ENCODE results near the gene CLSTN3.

The CLSTN3 gene

GRCh38 chr12:7125632-7126227 lies 4.4 kb upstream of the CLSTN3 start:
- DNase-seq (ENCODE audit: low read depth): no peak

GRCh38 chr12:7127916-7128626 lies 2.1 kb upstream of the CLSTN3 start:
- no peak for DNase-seq (ENCODE audit: low read depth)

- no peak for DNase-seq (ENCODE audit: low read depth)
These were observed 1.4 kb upstream of the CLSTN3 start, which contains the start of gene RBP5 for GRCh38 chr12:7128681-7129286. TSS of gene RBP5 (minus strand) at chr12:7128889. CDS start at chr12:7128775, 114 bp downstream.

- no peak for DNase-seq (ENCODE audit: low read depth)
These were observed 792 bp upstream of the CLSTN3 start for GRCh38 chr12:7129287-7129871.

GRCh38 chr12:7130701-7131501 lies 730 bp downstream of the CLSTN3 start:
- peak; percentile 51 for DNase-seq (ENCODE audit: low read depth)

GRCh38 chr12:7131502-7131866 lies 1.3 kb downstream of the CLSTN3 start:
- DNase-seq (ENCODE audit: low read depth): no peak

GRCh38 chr12:7134396-7135166 lies 4.4 kb downstream of the CLSTN3 start:
- no peak for DNase-seq (ENCODE audit: low read depth)

GRCh38 chr12:7136071-7136470 lies 5.9 kb downstream of the CLSTN3 start:
- no peak for DNase-seq (ENCODE audit: low read depth)

GRCh38 chr12:7136676-7137075 lies 6.5 kb downstream of the CLSTN3 start:
- no peak for DNase-seq (ENCODE audit: low read depth)

- no peak for DNase-seq (ENCODE audit: low read depth)
These were observed 7.7 kb downstream of the CLSTN3 start for GRCh38 chr12:7137908-7138307.

- DNase-seq (ENCODE audit: low read depth): no peak
These were observed 9.0 kb downstream of the CLSTN3 start for GRCh38 chr12:7139200-7139599.

- DNase-seq (ENCODE audit: low read depth): no peak
These were observed 11.3 kb downstream of the CLSTN3 start for GRCh38 chr12:7141351-7142005.

- peak; percentile 40 for DNase-seq (ENCODE audit: low read depth)
These were observed 12.0 kb downstream of the CLSTN3 start for GRCh38 chr12:7142056-7142644.

GRCh38 chr12:7142809-7143465 lies 12.8 kb downstream of the CLSTN3 start:
- no peak for DNase-seq (ENCODE audit: low read depth)

- no peak for DNase-seq (ENCODE audit: low read depth)
These were observed 13.4 kb downstream of the CLSTN3 start for GRCh38 chr12:7143564-7143963.

- DNase-seq (ENCODE audit: low read depth): peak; percentile 40
These were observed 14.4 kb downstream of the CLSTN3 start for GRCh38 chr12:7144414-7145120.

- no peak for DNase-seq (ENCODE audit: low read depth)
These were observed 15.5 kb downstream of the CLSTN3 start for GRCh38 chr12:7145671-7146070.

- DNase-seq (ENCODE audit: low read depth): no peak
These were observed 16.1 kb downstream of the CLSTN3 start for GRCh38 chr12:7146228-7146627.

- no peak for DNase-seq (ENCODE audit: low read depth)
These were observed 16.7 kb downstream of the CLSTN3 start for GRCh38 chr12:7146906-7147305.
